ENCODE measurements around the gene LPIN1.
A peak's percentile ranks its signal among the peaks of the same experiment; 100 is the strongest.

DNA sequence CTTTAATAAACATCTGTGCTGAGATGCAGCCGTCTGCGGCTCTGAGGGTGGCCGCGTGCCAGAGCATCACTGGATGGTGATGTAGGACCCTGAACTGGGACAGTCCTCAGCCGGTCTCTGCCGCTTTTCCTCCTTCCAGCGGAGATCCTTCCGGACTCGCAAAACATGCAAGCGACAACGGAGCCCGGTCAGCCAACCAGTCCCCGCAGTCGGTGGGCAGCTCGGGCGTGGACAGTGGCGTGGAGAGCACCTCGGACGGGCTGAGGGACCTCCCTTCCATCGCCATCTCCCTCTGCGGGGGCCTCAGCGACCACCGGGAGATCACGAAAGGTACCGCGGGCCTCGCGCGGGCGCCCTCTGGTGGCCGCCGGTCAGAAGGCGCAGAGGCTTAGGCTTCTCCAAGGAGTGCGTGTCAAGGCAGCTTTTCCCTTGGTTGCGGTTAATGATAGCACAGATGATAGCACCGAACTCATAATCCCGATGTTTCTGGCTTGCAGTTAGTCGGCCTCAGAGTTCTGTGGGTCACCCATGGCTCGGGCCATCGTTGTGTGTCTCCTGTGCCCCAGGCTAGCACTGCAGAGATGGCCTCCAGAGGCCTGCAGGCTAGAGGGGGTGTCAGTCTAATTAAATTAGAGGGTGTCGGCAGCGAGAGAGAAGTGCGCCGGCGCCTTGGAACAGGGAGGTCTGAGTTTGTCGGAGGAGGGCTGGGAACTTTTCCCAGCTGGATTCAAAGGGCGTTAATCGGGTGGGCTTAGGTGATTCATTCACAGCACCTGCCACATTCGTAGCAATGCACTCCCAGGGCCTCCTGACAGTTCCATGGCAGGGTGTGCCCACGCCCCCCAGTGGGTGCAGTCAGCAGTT lies 38.5 kb downstream of the LPIN1 start:
- TF ChIP-seq, protein P1, sequence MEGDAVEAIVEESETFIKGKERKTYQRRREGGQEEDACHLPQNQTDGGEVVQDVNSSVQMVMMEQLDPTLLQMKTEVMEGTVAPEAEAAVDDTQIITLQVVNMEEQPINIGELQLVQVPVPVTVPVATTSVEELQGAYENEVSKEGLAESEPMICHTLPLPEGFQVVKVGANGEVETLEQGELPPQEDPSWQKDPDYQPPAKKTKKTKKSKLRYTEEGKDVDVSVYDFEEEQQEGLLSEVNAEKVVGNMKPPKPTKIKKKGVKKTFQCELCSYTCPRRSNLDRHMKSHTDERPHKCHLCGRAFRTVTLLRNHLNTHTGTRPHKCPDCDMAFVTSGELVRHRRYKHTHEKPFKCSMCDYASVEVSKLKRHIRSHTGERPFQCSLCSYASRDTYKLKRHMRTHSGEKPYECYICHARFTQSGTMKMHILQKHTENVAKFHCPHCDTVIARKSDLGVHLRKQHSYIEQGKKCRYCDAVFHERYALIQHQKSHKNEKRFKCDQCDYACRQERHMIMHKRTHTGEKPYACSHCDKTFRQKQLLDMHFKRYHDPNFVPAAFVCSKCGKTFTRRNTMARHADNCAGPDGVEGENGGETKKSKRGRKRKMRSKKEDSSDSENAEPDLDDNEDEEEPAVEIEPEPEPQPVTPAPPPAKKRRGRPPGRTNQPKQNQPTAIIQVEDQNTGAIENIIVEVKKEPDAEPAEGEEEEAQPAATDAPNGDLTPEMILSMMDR (IDR thresholded peaks at IDR 0.05) = peak in 5 of 7 experiments; percentile 69 to 93 (median 90)
- no peak for TF ChIP-seq EP300 (IDR thresholded peaks at IDR 0.05)
- TF ChIP-seq POLR2AphosphoS5 (IDR thresholded peaks at IDR 0.05) = no peak
